ENCODE measurements around the gene BCAP29.

DNA sequence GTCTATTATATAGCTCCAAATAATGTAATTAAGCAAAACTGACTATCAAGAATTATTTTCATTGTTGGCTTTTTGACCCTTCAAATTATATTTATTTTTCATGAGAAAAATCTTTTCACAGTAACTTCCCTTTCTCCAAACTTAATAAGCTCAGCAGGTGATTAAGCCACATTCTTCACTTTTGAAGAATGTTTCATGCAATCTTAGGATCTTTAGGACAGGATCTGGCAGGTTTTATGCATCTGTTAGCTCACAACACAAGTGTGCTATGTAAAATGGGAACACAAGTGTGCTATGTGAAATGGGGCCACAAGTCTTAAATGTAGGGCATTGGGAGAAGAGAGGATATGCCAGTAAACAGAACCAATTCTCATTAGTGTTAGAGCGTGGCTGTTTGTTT lies 26.3 kb downstream of the BCAP29 start:
- TF ChIP-seq, protein P1, sequence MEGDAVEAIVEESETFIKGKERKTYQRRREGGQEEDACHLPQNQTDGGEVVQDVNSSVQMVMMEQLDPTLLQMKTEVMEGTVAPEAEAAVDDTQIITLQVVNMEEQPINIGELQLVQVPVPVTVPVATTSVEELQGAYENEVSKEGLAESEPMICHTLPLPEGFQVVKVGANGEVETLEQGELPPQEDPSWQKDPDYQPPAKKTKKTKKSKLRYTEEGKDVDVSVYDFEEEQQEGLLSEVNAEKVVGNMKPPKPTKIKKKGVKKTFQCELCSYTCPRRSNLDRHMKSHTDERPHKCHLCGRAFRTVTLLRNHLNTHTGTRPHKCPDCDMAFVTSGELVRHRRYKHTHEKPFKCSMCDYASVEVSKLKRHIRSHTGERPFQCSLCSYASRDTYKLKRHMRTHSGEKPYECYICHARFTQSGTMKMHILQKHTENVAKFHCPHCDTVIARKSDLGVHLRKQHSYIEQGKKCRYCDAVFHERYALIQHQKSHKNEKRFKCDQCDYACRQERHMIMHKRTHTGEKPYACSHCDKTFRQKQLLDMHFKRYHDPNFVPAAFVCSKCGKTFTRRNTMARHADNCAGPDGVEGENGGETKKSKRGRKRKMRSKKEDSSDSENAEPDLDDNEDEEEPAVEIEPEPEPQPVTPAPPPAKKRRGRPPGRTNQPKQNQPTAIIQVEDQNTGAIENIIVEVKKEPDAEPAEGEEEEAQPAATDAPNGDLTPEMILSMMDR (conservative IDR thresholded peaks at IDR 0.05 in 1 of 2, IDR thresholded peaks at IDR 0.05 in 1 of 2; ENCODE audit: low read depth in 1 of 2, low read length in 2 of 2), result no peak
- TF ChIP-seq EZH2 (IDR thresholded peaks at IDR 0.05; ENCODE audit: low read length, missing control alignments), result no peak

Measured in fibroblast of lung (primary cell).